Liver (tissue), 9 donors: ENCODE measurements around the gene SHB. TPM values are rescaled to one million over a fixed set of nuclear protein-coding genes. Genes with fewer than 3 reads are reported as not detected.

Experiments used
- DNase-seq: peaks from one replicate; pipeline ENCODE4 v3.0.0-alpha.2; 2017; ENCODE audit warnings: low spot score
- H3K27ac ChIP-seq, 2 donors: one replicate each; pipeline ENCODE4 v1.7.0; 2013; ENCODE audit warnings: inconsistent platforms in 2 of 2, low read length in 2 of 2, control low read depth in 1 of 2, low read depth in 1 of 2, mild to moderate bottlenecking in 1 of 2
- H3K27me3 ChIP-seq, 4 donors: one replicate each; pipeline versions ENCODE4 v1.6.1 to v1.7.0; 2013; ENCODE audit warnings: low read length in 3 of 4, inconsistent platforms in 1 of 4, mild to moderate bottlenecking in 1 of 4, moderate library complexity in 1 of 4; ENCODE audit not compliant: control insufficient read depth in 4 of 4, insufficient read depth in 4 of 4
- H3K36me3 ChIP-seq, 4 donors: one replicate each; pipeline versions ENCODE4 v1.6.1 to v1.7.0; 2013; ENCODE audit warnings: low read length in 3 of 4, mild to moderate bottlenecking in 3 of 4, low read depth in 1 of 4, moderate library complexity in 1 of 4; ENCODE audit not compliant: control insufficient read depth in 4 of 4, insufficient read depth in 3 of 4
- H3K4me1 ChIP-seq, 4 donors: one replicate each; pipeline versions ENCODE4 v1.6.1 to v1.7.0; 2013; ENCODE audit warnings: low read length in 3 of 4, mild to moderate bottlenecking in 3 of 4, moderate library complexity in 1 of 4; ENCODE audit not compliant: control insufficient read depth in 4 of 4, insufficient read depth in 4 of 4
- H3K4me3 ChIP-seq, 3 donors: one replicate each; pipeline versions ENCODE4 v1.6.1 to v1.7.0; 2013; ENCODE audit warnings: low read length in 3 of 3, control low read depth in 1 of 3, low read depth in 1 of 3, mild to moderate bottlenecking in 1 of 3
- H3K9ac ChIP-seq, 2 donors: one replicate each; pipeline ENCODE4 v1.7.0; 2013; ENCODE audit warnings: low read length in 2 of 2, mild to moderate bottlenecking in 2 of 2, moderate library complexity in 2 of 2, control low read depth in 1 of 2, low read depth in 1 of 2
- H3K9me3 ChIP-seq, 4 donors: one replicate each; pipeline versions ENCODE4 v1.6.1 to v1.7.0; 2013; ENCODE audit warnings: low read length in 3 of 4; ENCODE audit not compliant: control insufficient read depth in 4 of 4
- EGR1 ChIP-seq, 2 donors: IDR thresholded peaks; 2 replicates each; pipeline ENCODE4 v1.6.1; 2016 to 2018; ENCODE audit warnings: antibody characterized with exemption in 2 of 2, low read depth in 2 of 2
- FOXA1 ChIP-seq: IDR thresholded peaks from 2 replicates; pipeline ENCODE4 v1.6.1; 2016; ENCODE audit warnings: antibody characterized with exemption
- FOXA2 ChIP-seq: IDR thresholded peaks from 2 replicates; pipeline ENCODE4 v1.6.1; 2016; ENCODE audit warnings: antibody characterized with exemption
- GABPA ChIP-seq, 2 donors: IDR thresholded peaks in 1 of 2; conservative IDR thresholded peaks in 1 of 2; 2 replicates each; pipeline ENCODE4 v1.6.1; 2016; ENCODE audit warnings: antibody characterized with exemption in 2 of 2, mild to moderate bottlenecking in 1 of 2, moderate library complexity in 1 of 2
- HNF4A ChIP-seq, 2 donors: conservative IDR thresholded peaks; 2 replicates each; pipeline ENCODE4 v1.6.1; 2016; ENCODE audit warnings: antibody characterized with exemption in 2 of 2, mild to moderate bottlenecking in 2 of 2
- HNF4G ChIP-seq: IDR thresholded peaks from 2 replicates; pipeline ENCODE4 v1.6.1; 2016; ENCODE audit warnings: antibody characterized with exemption
- JUND ChIP-seq, 2 donors: IDR thresholded peaks; 2 replicates each; pipeline ENCODE4 v1.6.1; 2016; ENCODE audit warnings: antibody characterized with exemption in 2 of 2
- NR2F2 ChIP-seq: IDR thresholded peaks from 2 replicates; pipeline ENCODE4 v1.6.1; 2016; ENCODE audit warnings: antibody characterized with exemption
- RAD21 ChIP-seq, 2 donors: IDR thresholded peaks; 2 replicates each; pipeline ENCODE4 v1.6.1; 2016; ENCODE audit warnings: antibody characterized with exemption in 2 of 2, mild to moderate bottlenecking in 2 of 2
- REST ChIP-seq: IDR thresholded peaks from 2 replicates; pipeline ENCODE4 v1.6.1; 2016; ENCODE audit warnings: antibody characterized with exemption, mild to moderate bottlenecking
- RXRA ChIP-seq, 2 donors: IDR thresholded peaks; 2 replicates each; pipeline ENCODE4 v1.6.1; 2017 to 2018; ENCODE audit warnings: antibody characterized with exemption in 2 of 2, mild to moderate bottlenecking in 1 of 2
- SP1 ChIP-seq: IDR thresholded peaks from 2 replicates; pipeline ENCODE4 v1.6.1; 2018; ENCODE audit warnings: antibody characterized with exemption, mild to moderate bottlenecking
- TAF1 ChIP-seq: conservative IDR thresholded peaks from 2 replicates; pipeline ENCODE4 v1.6.1; 2016; ENCODE audit warnings: antibody characterized with exemption, mild to moderate bottlenecking
- YY1 ChIP-seq: IDR thresholded peaks from 2 replicates; pipeline ENCODE4 v1.6.1; 2016; ENCODE audit warnings: antibody characterized with exemption, mild to moderate bottlenecking
- ZBTB33 ChIP-seq: IDR thresholded peaks from 2 replicates; pipeline ENCODE4 v1.6.1; 2016; ENCODE audit warnings: antibody characterized with exemption
- WGBS: extraction: QIAGEN DNeasy Blood & Tissue Kit; methylation state at CpG from one replicate; pipeline ENCODE4 v1.1.7; 2013; 5-methylcytosine and 5-hydroxymethylcytosine counted together
- polyA plus RNA-seq, 2 donors: library from polyadenylated mRNA; stranded (reverse) in 1 of 2; unstranded in 1 of 2; fragments of 200-250 nt in 1 of 2; fragments of >200 nt in 1 of 2; fragmentation: Nextera tagmentation in 1 of 2; extraction: Ambion mirVana in 1 of 2; gene quantifications; one replicate each; pipeline versions ENCODE4 v1.2.1 to v1.2.3, GENCODE V29; 2013 to 2015
- total RNA-seq, 2 donors: library from RNA; depleted of rRNA; stranded (reverse); fragments of >200 nt; gene quantifications; one replicate each; pipeline ENCODE4 v1.2.3, GENCODE V29; 2014
- TF ChIP-seq, protein P1 (sequence below): IDR thresholded peaks from 2 replicates; pipeline ENCODE4 v1.6.1; 2016; ENCODE audit warnings: antibody characterized with exemption
- TF ChIP-seq, protein P2 (sequence below): fragments of 150-350 bp; IDR thresholded peaks from 2 replicates; pipeline ENCODE4 v1.5.1; 2017; ENCODE audit warnings: improper control_type of control experiment, low read depth, low read length; ENCODE audit not compliant: missing input control
- TF ChIP-seq, protein P3 (sequence below): IDR thresholded peaks from 2 replicates; pipeline ENCODE4 v1.6.1; 2016; ENCODE audit warnings: antibody characterized with exemption
- donor health status: healthy.
- donor health status: healthy.
- donor health status: healthy.
- donor health status: healthy.
- donor health status: healthy.

The SHB gene
- total and polyA plus RNA-seq, 4 donors = 3.4 to 17.3 (median 7.0) TPM

DNA sequence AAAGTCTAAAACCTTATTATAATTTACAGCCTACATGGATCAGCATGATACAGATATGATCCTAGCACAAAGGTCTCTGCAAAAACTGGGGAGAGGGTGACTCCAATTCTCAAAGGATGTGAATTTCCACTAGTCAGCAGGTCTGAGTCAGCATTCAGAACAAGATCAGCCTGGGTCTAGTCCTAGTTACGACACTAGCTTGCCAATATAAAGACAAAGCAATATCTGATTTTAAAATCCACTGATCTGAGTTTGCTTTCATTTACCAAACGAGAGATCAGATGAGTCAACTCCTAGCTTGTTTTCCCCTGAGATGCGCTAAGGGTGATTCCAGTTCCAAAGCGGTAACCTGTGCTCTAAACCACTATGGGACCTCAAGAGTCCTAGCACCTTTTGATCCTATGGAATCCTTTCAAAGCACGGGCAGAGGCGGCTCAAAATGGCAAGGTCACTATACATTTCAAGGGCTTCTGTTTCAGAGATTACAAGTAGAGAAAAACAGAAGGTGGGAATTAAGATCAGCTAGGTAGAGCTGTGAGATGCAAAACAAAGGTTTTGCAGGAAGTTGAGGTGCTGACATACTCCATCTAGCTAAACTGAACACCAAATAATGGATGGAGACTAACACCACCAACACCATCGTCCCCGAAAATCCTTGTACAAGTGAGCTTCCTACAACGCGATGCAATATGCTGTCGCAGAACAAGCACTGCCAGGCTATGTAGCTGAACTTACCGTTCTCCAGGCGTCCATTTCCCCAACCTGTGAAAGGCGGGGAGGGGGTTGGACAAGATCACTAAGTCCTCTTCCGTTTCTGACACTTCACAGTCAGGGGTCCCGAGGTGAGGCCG, 166.0 kb downstream of the SHB start:
- H3K9ac ChIP-seq = peak overlapping the region; percentile 1 to 57
- TF ChIP-seq RXRA (IDR thresholded peaks at IDR 0.05) = no peak
- peak; percentile 34 for TF ChIP-seq YY1
- peak overlapping the region; percentile 62 to 96 (median 65) for H3K4me3 ChIP-seq
- peak; percentile 21 for DNase-seq
- no peaks in the 10 kb centered on the region for H3K27me3 ChIP-seq
- 9% methylated on average over 17 of the region's 17 CpGs for WGBS
- H3K4me1 ChIP-seq = peaks cover 5 to 19% (median 12%) of the 10 kb centered on the region in 4 donors
- H3K27ac ChIP-seq = peak overlapping the region; percentile 44 to 91
- no peaks in the 10 kb centered on the region for H3K9me3 ChIP-seq
- H3K36me3 ChIP-seq = peaks cover 0 to 9% (median 6%) of the 10 kb centered on the region in 4 donors

DNA sequence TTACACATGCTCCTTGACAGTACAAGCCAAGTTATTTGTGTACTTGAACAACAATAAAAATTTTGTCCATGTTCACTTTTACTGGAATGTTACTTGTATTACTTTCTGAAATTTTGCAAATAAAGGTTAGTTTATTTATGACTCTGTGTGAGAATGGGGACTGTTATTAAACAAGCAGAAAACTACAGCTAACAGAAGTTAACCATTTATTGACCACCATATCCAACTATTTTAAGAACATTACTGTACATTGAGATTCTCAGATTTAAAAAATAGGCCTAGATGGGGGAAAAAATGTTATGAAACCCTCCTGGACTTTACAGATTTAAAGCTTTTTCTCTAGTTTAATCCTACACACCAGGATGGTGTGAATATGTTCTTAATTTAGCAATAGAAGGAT, 166.9 kb downstream of the SHB start:
- TF ChIP-seq, protein P1, sequence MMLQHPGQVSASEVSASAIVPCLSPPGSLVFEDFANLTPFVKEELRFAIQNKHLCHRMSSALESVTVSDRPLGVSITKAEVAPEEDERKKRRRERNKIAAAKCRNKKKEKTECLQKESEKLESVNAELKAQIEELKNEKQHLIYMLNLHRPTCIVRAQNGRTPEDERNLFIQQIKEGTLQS = no peak
- no peak for TF ChIP-seq SP1
- no peak for TF ChIP-seq NR2F2
- TF ChIP-seq YY1 = no peak
- TF ChIP-seq ZBTB33 = no peak
- no peak for TF ChIP-seq JUND (IDR thresholded peaks at IDR 0.05)
- TF ChIP-seq RAD21 (IDR thresholded peaks at IDR 0.05) = no peak
- TF ChIP-seq, protein P2, sequence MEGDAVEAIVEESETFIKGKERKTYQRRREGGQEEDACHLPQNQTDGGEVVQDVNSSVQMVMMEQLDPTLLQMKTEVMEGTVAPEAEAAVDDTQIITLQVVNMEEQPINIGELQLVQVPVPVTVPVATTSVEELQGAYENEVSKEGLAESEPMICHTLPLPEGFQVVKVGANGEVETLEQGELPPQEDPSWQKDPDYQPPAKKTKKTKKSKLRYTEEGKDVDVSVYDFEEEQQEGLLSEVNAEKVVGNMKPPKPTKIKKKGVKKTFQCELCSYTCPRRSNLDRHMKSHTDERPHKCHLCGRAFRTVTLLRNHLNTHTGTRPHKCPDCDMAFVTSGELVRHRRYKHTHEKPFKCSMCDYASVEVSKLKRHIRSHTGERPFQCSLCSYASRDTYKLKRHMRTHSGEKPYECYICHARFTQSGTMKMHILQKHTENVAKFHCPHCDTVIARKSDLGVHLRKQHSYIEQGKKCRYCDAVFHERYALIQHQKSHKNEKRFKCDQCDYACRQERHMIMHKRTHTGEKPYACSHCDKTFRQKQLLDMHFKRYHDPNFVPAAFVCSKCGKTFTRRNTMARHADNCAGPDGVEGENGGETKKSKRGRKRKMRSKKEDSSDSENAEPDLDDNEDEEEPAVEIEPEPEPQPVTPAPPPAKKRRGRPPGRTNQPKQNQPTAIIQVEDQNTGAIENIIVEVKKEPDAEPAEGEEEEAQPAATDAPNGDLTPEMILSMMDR = no peak
- TF ChIP-seq RXRA (IDR thresholded peaks at IDR 0.05) = no peak
- no peak for TF ChIP-seq FOXA2
- TF ChIP-seq, protein P3, sequence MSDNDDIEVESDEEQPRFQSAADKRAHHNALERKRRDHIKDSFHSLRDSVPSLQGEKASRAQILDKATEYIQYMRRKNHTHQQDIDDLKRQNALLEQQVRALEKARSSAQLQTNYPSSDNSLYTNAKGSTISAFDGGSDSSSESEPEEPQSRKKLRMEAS = no peak
- no peak for TF ChIP-seq GABPA (IDR thresholded peaks at IDR 0.05 in 1 of 2, conservative IDR thresholded peaks at IDR 0.05 in 1 of 2)
- TF ChIP-seq HNF4A (conservative IDR thresholded peaks at IDR 0.05) = no peak
- no peak for TF ChIP-seq EGR1 (IDR thresholded peaks at IDR 0.05; ENCODE audit: low read depth in 2 of 2)
- TF ChIP-seq TAF1 = no peak
- TF ChIP-seq FOXA1 = no peak
- no peak for TF ChIP-seq HNF4G
- TF ChIP-seq REST = no peak
- Histone ChIP-seq H3K9ac (no peak overlapping the region), H3K27me3 (no peaks in the 10 kb centered on the region), H3K4me1 (peaks cover 6 to 19% (median 12%) of the 10 kb centered on the region in 4 donors), H3K4me3 (no peak overlapping the region), H3K9me3 (no peaks in the 10 kb centered on the region), H3K27ac (no peak overlapping the region), H3K36me3 (peaks cover 3 to 9% (median 6%) of the 10 kb centered on the region in 4 donors)
- no peak for DNase-seq
